A549 (cell line): ENCODE measurements around the gene TAF15. TPM values are rescaled to one million over a fixed set of nuclear protein-coding genes. Genes with fewer than 3 reads are reported as not detected.

Source experiments
- ATAC-seq, 2 experiments: fragments of 200-7000 bp in 1 of 2; fragments of >200 bp in 1 of 2; cut with Nextera tagmentation in 1 of 2; cut with Tn5 transposase in 1 of 2; 3 replicates each; pipeline versions ENCODE4 v1.8.0 to v1.9.1; 2018 to 2020; ENCODE audit warnings: mild to moderate bottlenecking in 1 of 2, moderate library complexity in 1 of 2
- CTCF ChIA-PET: fragments of 300-600 bp; sonication (Branson Sonifier 250); formaldehyde crosslinking; extraction: SDS; loops from one replicate; lab custom pipeline; 2021; ENCODE audit warnings: antibody characterized with exemption, inconsistent platforms; lab: Yijun Ruan, JAX
- POLR2A ChIA-PET: fragments of 350-600 bp; formaldehyde crosslinking; extraction: SDS; loops from one replicate; lab custom pipeline; 2021; ENCODE audit warnings: antibody characterized with exemption, inconsistent platforms; lab: Yijun Ruan, JAX
- DNase-seq, 2 experiments: peaks; one replicate each; pipeline versions ENCODE4 v3.0.0 to v3.0.0-alpha.2; 2011 to 2016; ENCODE audit warnings: low read depth in 1 of 2, low spot score in 1 of 2
- FAIRE-seq: peaks from 2 replicates; lab custom pipeline; 2011; peaks lifted over from hg19 to GRCh38; lab: Jason Lieb, UNC
- H3K27ac ChIP-seq, 2 experiments: fragments of >200 bp; sonication (Bioruptor Twin); formaldehyde crosslinking; 3 replicates each; pipeline ENCODE4 v1.5.1; 2016 to 2017
- H3K4me1 ChIP-seq: fragments of >200 bp; sonication (Bioruptor Twin); formaldehyde crosslinking; 3 replicates; pipeline ENCODE4 v1.6.1; 2016
- H3K4me2 ChIP-seq: fragments of >200 bp; sonication (Bioruptor Twin); formaldehyde crosslinking; 3 replicates; pipeline ENCODE4 v1.6.1; 2016
- H3K4me3 ChIP-seq: fragments of >200 bp; sonication (Bioruptor Twin); formaldehyde crosslinking; 3 replicates; pipeline ENCODE4 v1.5.1; 2016
- H3K9me3 ChIP-seq: fragments of >200 bp; sonication (Bioruptor Twin); formaldehyde crosslinking; 3 replicates; pipeline ENCODE4 v1.6.1; 2016
- CBX8 ChIP-seq: fragments of 200-600 bp; sonication (generic); IDR thresholded peaks from 2 replicates; pipeline ENCODE4 v1.6.1; 2016
- CEBPB ChIP-seq, 2 experiments: fragments of >200 bp in 1 of 2; sonication (Bioruptor Twin) in 1 of 2; formaldehyde crosslinking in 1 of 2; IDR thresholded peaks; 2 replicates each; pipeline ENCODE4 v1.6.1; 2012 to 2016
- FOSB ChIP-seq: fragments of 250-450 bp; sonication (Bioruptor Pico); IDR thresholded peaks from 2 replicates; pipeline ENCODE4 v1.5.0; 2020; ENCODE audit warnings: mild to moderate bottlenecking, moderate library complexity
- HDAC2 ChIP-seq: fragments of 200-600 bp; sonication (generic); IDR thresholded peaks from 2 replicates; pipeline ENCODE4 v1.6.1; 2016
- HOXB5 ChIP-seq: fragments of 250-450 bp; sonication (Bioruptor Pico); IDR thresholded peaks from 2 replicates; pipeline ENCODE4 v1.5.0; 2020; ENCODE audit warnings: mild to moderate bottlenecking, moderate library complexity
- PHF8 ChIP-seq: fragments of 200-600 bp; sonication (generic); IDR thresholded peaks from 2 replicates; pipeline ENCODE4 v1.6.1; 2016; ENCODE audit warnings: low read depth, mild to moderate bottlenecking, antibody characterized with exemption, moderate library complexity, borderline replicate concordance
- POLR2A ChIP-seq: IDR thresholded peaks from 2 replicates; pipeline ENCODE4 v1.6.1; 2012; ENCODE audit warnings: mild to moderate bottlenecking, low read length
- POLR2AphosphoS2 ChIP-seq: conservative IDR thresholded peaks from 2 replicates; pipeline ENCODE4 v1.6.1; 2012; ENCODE audit warnings: low read length, improper control_type of control experiment, inconsistent platforms
- RAD21 ChIP-seq, 2 experiments: fragments of >200 bp in 1 of 2; sonication (Bioruptor Twin) in 1 of 2; formaldehyde crosslinking in 1 of 2; IDR thresholded peaks in 1 of 2; conservative IDR thresholded peaks in 1 of 2; 2 replicates in 1 of 2; 3 replicates in 1 of 2; pipeline ENCODE4 v1.6.1; 2012 to 2018; ENCODE audit warnings: inconsistent platforms in 1 of 2
- RCOR1 ChIP-seq: fragments of 150-350 bp; IDR thresholded peaks from 2 replicates; pipeline ENCODE4 v1.6.1; 2014; ENCODE audit warnings: antibody characterized with exemption, low read length, low read depth
- RNF2 ChIP-seq: fragments of 200-600 bp; sonication (generic); IDR thresholded peaks from 2 replicates; pipeline ENCODE4 v1.6.1; 2016; ENCODE audit warnings: low read depth, mild to moderate bottlenecking, antibody characterized with exemption, moderate library complexity, borderline replicate concordance
- SREBF2 ChIP-seq: fragments of 450-650 bp; IDR thresholded peaks from 2 replicates; pipeline ENCODE4 v1.6.1; 2014; ENCODE audit warnings: mild to moderate bottlenecking, moderate library complexity
- TFCP2L1 ChIP-seq: fragments of 250-450 bp; sonication (Bioruptor Pico); IDR thresholded peaks from 2 replicates; pipeline ENCODE4 v1.5.0; 2021; ENCODE audit warnings: mild to moderate bottlenecking
- WGBS: methylation state at CpG from one replicate; pipeline ENCODE4 v1.1.6; 2017; ENCODE audit errors: missing lambda C conversion rate; 5-methylcytosine and 5-hydroxymethylcytosine counted together
- polyA plus RNA-seq, 4 experiments: library from polyadenylated mRNA; depleted of rRNA in 3 of 4; stranded (reverse); fragments of >200 nt; fragmentation: RNase III in 1 of 4; extraction: RNeasy Plus Mini Kit Qiagen cat#74134 plus additional on column Dnase treatment in 1 of 4; gene quantifications; 2 replicates in 3 of 4; 3 replicates in 1 of 4; pipeline ENCODE4 v1.2.3, GENCODE V29; 2011 to 2017
- TF ChIP-seq, protein P1 (sequence below): fragments of >200 bp; sonication (Bioruptor Twin); formaldehyde crosslinking; IDR thresholded peaks from 3 replicates; pipeline ENCODE4 v1.5.1; 2016
- TF ChIP-seq, protein P2 (sequence below): IDR thresholded peaks from 2 replicates; pipeline ENCODE4 v1.6.1; 2012
- TF ChIP-seq, protein P3 (sequence below): IDR thresholded peaks from 2 replicates; pipeline ENCODE4 v1.6.1; 2012; ENCODE audit warnings: low read depth, borderline replicate concordance
- TF ChIP-seq, protein P4 (sequence below): fragments of >200 bp; sonication (Bioruptor Twin); formaldehyde crosslinking; IDR thresholded peaks from 3 replicates; pipeline ENCODE4 v1.6.1; 2016
- TF ChIP-seq, protein P5 (sequence below): fragments of 250-450 bp; sonication (Bioruptor Pico); IDR thresholded peaks from 2 replicates; pipeline ENCODE4 v1.5.0; 2021; ENCODE audit warnings: mild to moderate bottlenecking, moderate library complexity, borderline replicate concordance
- TF ChIP-seq, protein P6 (sequence below): fragments of 250-450 bp; sonication (Bioruptor Pico); IDR thresholded peaks from 2 replicates; pipeline ENCODE4 v1.5.0; 2020; ENCODE audit warnings: low read depth, mild to moderate bottlenecking, moderate library complexity

Gene TAF15
- polyA plus RNA-seq, 2 of the 4 experiments (the other 2 are of a cell fraction), result 130 to 544 TPM

DNA sequence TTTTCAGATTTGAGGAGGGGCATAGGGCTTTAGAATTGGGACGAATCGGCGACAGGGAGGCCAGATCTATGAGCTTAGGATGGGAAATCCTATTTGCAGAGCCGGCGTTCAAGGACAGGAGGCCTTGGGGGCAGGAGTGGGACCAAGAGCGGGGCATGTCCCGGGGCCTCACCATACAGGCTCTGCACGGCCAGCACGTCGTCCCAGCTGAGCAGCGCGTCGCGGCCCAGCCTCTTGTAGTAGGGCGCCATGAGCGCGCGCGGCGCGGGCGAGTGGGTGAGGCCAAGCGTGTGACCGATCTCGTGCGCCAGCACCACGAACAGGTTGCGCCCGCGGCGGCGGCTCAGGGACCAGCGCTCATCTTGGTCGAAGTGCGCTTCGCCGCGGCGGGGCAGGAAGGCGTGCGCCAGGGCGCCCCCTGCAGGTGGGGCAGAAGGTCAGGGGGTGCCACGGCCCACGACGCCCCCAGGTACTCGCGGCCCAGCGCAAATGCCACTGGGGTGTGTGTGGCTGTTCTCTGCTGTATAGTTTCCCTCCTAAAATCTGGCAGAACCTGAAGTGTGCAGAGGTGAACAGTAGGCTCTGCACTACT, 39.3 kb upstream of the TAF15 start:
- FAIRE-seq, result no peak
- no peak for ATAC-seq
- H3K4me1 ChIP-seq, result peaks cover 15% of the 10 kb centered on the region
- no peak for DNase-seq
- TF ChIP-seq, protein P1, sequence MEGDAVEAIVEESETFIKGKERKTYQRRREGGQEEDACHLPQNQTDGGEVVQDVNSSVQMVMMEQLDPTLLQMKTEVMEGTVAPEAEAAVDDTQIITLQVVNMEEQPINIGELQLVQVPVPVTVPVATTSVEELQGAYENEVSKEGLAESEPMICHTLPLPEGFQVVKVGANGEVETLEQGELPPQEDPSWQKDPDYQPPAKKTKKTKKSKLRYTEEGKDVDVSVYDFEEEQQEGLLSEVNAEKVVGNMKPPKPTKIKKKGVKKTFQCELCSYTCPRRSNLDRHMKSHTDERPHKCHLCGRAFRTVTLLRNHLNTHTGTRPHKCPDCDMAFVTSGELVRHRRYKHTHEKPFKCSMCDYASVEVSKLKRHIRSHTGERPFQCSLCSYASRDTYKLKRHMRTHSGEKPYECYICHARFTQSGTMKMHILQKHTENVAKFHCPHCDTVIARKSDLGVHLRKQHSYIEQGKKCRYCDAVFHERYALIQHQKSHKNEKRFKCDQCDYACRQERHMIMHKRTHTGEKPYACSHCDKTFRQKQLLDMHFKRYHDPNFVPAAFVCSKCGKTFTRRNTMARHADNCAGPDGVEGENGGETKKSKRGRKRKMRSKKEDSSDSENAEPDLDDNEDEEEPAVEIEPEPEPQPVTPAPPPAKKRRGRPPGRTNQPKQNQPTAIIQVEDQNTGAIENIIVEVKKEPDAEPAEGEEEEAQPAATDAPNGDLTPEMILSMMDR, result peak; percentile 42; the same call in 2 of the 3 replicates
- TF ChIP-seq, protein P2, sequence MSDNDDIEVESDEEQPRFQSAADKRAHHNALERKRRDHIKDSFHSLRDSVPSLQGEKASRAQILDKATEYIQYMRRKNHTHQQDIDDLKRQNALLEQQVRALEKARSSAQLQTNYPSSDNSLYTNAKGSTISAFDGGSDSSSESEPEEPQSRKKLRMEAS, result no peak
- CTCF ChIA-PET, result interaction anchor here (0.6 to 43.9 kb wide), 5 partner anchors 3 to 542 kb away, joined by 3 to 2039 read pairs (median 1116); partner anchors contain the start of genes C17orf50, GAS2L2, MMP28 and TAF15
- H3K9me3 ChIP-seq, result no peaks in the 10 kb centered on the region
- no peak overlapping the region for H3K4me3 ChIP-seq
- POLR2A ChIA-PET, result no interaction called here
- no peak overlapping the region for H3K27ac ChIP-seq
- WGBS, result 90% methylated on average over 47 of the region's 48 CpGs
- H3K4me2 ChIP-seq, result no peak overlapping the region

DNA sequence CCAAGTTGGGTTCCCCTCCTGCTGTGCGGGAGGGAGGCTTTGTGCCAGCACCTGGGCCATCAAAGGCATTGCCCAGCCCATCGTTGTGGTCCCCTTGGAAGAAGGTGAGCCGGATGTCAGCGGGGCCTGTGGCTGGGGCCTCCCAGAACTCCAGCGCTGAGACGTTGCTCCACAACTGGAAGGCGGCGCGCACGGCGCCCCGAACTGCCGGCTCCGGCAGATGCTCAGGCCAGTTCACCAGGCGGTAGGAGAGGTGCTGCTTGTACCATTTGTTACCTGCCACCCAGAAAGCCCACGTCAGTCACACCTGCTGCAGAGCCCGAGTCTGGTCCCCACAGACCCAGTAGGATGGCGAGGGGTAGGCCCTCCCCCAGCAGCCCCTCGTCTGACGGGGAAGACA, 36.2 kb upstream of the TAF15 start:
- Histone ChIP-seq H3K4me1 (peaks cover 32% of the 10 kb centered on the region), H3K4me3 (no peak overlapping the region), H3K9me3 (no peaks in the 10 kb centered on the region), H3K27ac (no peak overlapping the region), H3K4me2 (no peak overlapping the region)
- ChIA-PET CTCF (interaction anchor here (0.6 to 43.9 kb wide), 4 partner anchors 18 to 911 kb away, joined by 3 to 2039 read pairs (median 560); partner anchors contain the start of genes C17orf50, GAS2L2, MMP28 and TAF15), POLR2A (no interaction called here)
- TF ChIP-seq PHF8 (no peak), HOXB5 (CRISPR knock-in tag) (no peak), RCOR1 (no peak), CBX8 (no peak), POLR2AphosphoS2 (no peak), HDAC2 (no peak), RNF2 (no peak), FOSB (CRISPR knock-in tag) (no peak), RAD21 (conservative IDR thresholded peaks at IDR 0.05 in 1 of 2, IDR thresholded peaks at IDR 0.05 in 1 of 2) (no peak), CEBPB (IDR thresholded peaks at IDR 0.05) (no peak), TFCP2L1 (CRISPR knock-in tag) (no peak), POLR2A (no peak), SREBF2 (no peak)
- TF ChIP-seq, protein P3, sequence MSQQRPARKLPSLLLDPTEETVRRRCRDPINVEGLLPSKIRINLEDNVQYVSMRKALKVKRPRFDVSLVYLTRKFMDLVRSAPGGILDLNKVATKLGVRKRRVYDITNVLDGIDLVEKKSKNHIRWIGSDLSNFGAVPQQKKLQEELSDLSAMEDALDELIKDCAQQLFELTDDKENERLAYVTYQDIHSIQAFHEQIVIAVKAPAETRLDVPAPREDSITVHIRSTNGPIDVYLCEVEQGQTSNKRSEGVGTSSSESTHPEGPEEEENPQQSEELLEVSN, result no peak
- TF ChIP-seq, protein P1, result no peak
- TF ChIP-seq, protein P4, sequence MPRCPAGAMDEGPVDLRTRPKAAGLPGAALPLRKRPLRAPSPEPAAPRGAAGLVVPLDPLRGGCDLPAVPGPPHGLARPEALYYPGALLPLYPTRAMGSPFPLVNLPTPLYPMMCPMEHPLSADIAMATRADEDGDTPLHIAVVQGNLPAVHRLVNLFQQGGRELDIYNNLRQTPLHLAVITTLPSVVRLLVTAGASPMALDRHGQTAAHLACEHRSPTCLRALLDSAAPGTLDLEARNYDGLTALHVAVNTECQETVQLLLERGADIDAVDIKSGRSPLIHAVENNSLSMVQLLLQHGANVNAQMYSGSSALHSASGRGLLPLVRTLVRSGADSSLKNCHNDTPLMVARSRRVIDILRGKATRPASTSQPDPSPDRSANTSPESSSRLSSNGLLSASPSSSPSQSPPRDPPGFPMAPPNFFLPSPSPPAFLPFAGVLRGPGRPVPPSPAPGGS, result no peak
- TF ChIP-seq, protein P5, sequence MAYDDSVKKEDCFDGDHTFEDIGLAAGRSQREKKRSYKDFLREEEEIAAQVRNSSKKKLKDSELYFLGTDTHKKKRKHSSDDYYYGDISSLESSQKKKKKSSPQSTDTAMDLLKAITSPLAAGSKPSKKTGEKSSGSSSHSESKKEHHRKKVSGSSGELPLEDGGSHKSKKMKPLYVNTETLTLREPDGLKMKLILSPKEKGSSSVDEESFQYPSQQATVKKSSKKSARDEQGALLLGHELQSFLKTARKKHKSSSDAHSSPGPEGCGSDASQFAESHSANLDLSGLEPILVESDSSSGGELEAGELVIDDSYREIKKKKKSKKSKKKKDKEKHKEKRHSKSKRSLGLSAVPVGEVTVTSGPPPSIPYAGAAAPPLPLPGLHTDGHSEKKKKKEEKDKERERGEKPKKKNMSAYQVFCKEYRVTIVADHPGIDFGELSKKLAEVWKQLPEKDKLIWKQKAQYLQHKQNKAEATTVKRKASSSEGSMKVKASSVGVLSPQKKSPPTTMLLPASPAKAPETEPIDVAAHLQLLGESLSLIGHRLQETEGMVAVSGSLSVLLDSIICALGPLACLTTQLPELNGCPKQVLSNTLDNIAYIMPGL (CRISPR knock-in tag), result no peak
- TF ChIP-seq, protein P6, sequence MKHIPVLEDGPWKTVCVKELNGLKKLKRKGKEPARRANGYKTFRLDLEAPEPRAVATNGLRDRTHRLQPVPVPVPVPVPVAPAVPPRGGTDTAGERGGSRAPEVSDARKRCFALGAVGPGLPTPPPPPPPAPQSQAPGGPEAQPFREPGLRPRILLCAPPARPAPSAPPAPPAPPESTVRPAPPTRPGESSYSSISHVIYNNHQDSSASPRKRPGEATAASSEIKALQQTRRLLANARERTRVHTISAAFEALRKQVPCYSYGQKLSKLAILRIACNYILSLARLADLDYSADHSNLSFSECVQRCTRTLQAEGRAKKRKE, result no peak
- FAIRE-seq (no peak), DNase-seq (no peak), ATAC-seq (no peak)
- WGBS, result 86% methylated on average over 18 of the region's 20 CpGs
